Skeletal muscle tissue (tissue), 4 donors: Measurements from ENCODE around the gene PLCXD1. TPM values are rescaled to one million over a fixed set of nuclear protein-coding genes. Genes with fewer than 3 reads are reported as not detected.
"Not testable (repeated sequence)": the region's sequence is repeated elsewhere in the genome, so short reads cannot be mapped to it uniquely, and the experiment has no call there.

ENCODE experiments used
- H3K27ac ChIP-seq: one replicate; pipeline ENCODE4 v1.7.0; 2013; ENCODE audit warnings: mild to moderate bottlenecking, low read depth, low read length, inconsistent platforms
- H3K27me3 ChIP-seq, 3 donors: one replicate each; pipeline ENCODE4 v1.7.0; 2013; ENCODE audit warnings: low read length in 3 of 3; ENCODE audit not compliant: control insufficient read depth in 3 of 3, insufficient read depth in 3 of 3
- H3K36me3 ChIP-seq, 3 donors: one replicate each; pipeline ENCODE4 v1.7.0; 2013; ENCODE audit warnings: low read length in 3 of 3; ENCODE audit not compliant: control insufficient read depth in 3 of 3, insufficient read depth in 3 of 3
- H3K4me1 ChIP-seq, 3 donors: one replicate each; pipeline ENCODE4 v1.7.0; 2013; ENCODE audit warnings: low read length in 3 of 3, mild to moderate bottlenecking in 3 of 3; ENCODE audit not compliant: control insufficient read depth in 3 of 3, insufficient read depth in 3 of 3
- H3K4me3 ChIP-seq, 3 donors: one replicate each; pipeline ENCODE4 v1.7.0; 2013; ENCODE audit warnings: low read length in 3 of 3
- H3K9ac ChIP-seq, 3 donors: one replicate each; pipeline ENCODE4 v1.7.0; 2013; ENCODE audit warnings: low read length in 3 of 3, mild to moderate bottlenecking in 3 of 3, moderate library complexity in 2 of 3, low read depth in 1 of 3
- H3K9me3 ChIP-seq, 3 donors: one replicate each; pipeline ENCODE4 v1.7.0; 2013; ENCODE audit warnings: low read length in 3 of 3; ENCODE audit not compliant: control insufficient read depth in 3 of 3
- total RNA-seq: library from RNA; depleted of rRNA; stranded (reverse); fragments of >200 nt; gene quantifications from one replicate; pipeline ENCODE4 v1.2.3, GENCODE V29; 2014
- donor health status: Osteomylitis.

PLCXD1 gene
- total RNA-seq, 1 donor from 2014 or later: 5.2 TPM

GRCh38 chrX:264006-264405 lies 17.2 kb upstream of the PLCXD1 start:
- not testable (repeated sequence) for H3K27me3 ChIP-seq, H3K27ac ChIP-seq, H3K4me3 ChIP-seq, H3K36me3 ChIP-seq, H3K9ac ChIP-seq, H3K9me3 ChIP-seq, H3K4me1 ChIP-seq

DNA sequence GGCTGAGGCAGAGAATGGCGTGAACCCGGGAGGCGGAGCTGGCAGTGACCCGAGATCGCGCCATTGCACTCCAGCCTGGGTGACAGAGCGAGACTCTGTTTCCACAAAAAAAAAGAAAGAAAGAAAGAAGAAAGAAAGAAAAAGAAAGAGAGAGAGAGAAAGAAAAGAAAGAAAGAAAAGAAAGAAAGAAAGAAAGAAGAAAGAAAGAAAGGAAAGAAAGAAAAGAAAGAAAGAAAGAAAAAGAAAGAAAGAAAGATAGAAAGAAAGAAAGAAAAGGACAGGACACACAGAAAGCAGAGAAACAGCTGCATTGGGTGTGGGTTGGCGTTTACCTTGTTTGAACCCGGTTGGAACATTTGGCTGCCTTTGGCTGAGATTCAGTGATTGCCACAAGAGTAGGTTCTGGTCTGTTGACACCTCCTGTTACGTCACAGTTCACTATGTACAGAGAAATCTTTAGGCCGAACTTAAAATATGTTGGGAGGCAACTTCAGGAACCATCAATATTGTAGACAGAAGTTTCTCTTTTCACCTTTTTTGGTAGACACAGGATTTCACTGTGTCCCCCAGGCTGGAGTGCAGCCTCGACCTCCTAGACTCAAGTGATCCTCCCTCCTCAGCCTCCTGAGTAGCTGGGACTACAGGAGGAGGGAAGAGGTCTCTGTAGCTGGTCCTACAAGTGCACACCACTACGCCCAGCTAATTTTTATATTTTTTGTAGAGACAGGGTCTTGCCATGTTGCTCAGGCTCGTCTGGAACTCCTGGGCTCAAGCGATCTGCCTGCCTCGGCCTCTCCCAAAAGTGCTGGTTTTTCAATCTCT lies 16.3 kb upstream of the PLCXD1 start:
- no peaks in the 10 kb centered on the region for H3K9me3 ChIP-seq
- no peak overlapping the region for H3K4me3 ChIP-seq
- no peak overlapping the region for H3K27ac ChIP-seq
- no peak overlapping the region for H3K9ac ChIP-seq
- no peaks in the 10 kb centered on the region for H3K36me3 ChIP-seq
- H3K4me1 ChIP-seq: no peaks in the 10 kb centered on the region
- H3K27me3 ChIP-seq: no peaks in the 10 kb centered on the region

GRCh38 chrX:265502-265901 lies 15.7 kb upstream of the PLCXD1 start:
- Histone ChIP-seq H3K4me3 (no peak overlapping the region), H3K9me3 (no peaks in the 10 kb centered on the region), H3K36me3 (no peaks in the 10 kb centered on the region), H3K9ac (no peak overlapping the region), H3K27me3 (no peaks in the 10 kb centered on the region), H3K4me1 (no peaks in the 10 kb centered on the region), H3K27ac (no peak overlapping the region)

DNA sequence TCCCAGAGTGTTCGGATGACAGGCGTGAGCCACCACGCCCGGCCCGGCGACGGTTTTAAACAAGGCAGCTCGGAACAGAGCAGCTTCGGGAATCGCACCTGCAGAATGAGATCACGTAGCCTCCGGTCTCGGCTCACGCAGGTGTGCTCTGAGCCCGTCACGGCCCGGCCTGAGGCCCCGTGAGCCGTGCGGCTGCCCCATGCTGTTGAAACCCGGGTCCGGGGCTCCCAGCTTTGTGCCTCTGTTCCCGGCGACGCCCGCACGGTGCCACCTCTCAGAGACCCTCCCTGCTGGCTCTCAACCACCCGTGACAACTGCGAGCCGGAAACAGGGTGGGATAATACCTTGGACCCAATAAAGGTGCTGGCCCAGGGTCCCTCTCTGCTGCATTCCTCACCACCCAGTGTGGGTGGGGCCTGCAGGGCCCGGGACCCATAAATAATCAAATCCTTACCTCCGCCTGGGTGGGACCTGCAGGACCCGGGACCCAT lies 13.4 kb upstream of the PLCXD1 start:
- H3K4me1 ChIP-seq: no peaks in the 10 kb centered on the region

DNA sequence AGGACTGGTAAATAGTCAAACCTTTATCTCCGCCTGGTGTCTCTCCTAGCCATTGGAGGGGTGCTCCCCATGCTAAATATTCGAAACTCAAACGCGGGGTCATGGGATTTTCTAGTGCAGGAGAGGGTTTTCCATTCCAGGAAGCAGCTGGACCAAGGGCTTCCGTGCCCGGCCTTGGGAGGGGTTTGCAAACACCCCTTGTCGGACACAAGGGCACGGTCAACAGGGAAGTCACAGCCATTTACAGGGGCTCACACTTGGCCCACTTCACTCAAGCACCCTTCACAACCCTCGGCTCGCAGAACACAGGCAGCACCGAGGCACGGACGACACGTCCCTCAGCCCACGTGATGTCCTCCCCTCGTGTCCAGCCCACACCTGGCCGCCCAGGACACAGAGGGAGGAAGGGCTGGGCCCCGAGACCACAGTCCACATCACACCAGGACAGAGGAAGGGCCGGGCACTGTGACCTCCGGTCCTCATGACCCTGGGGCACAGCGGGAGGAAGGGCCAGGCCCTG lies 10.3 kb upstream of the PLCXD1 start:
- peaks cover 0 to 3% (median 0%) of the 10 kb centered on the region in 3 donors for H3K27me3 ChIP-seq
- no peaks in the 10 kb centered on the region for H3K36me3 ChIP-seq
- no peaks in the 10 kb centered on the region for H3K9me3 ChIP-seq
- H3K27ac ChIP-seq: no peak overlapping the region
- no peak overlapping the region for H3K9ac ChIP-seq
- no peak overlapping the region for H3K4me3 ChIP-seq
- H3K4me1 ChIP-seq: peaks cover 0 to 5% (median 4%) of the 10 kb centered on the region in 3 donors

More for the DNA sequence above, 13.4 kb upstream of the PLCXD1 start:
- no peaks in the 10 kb centered on the region for H3K27me3 ChIP-seq
- H3K36me3 ChIP-seq: no peaks in the 10 kb centered on the region
- H3K4me3 ChIP-seq: no peak overlapping the region
- no peak overlapping the region for H3K9ac ChIP-seq
- no peaks in the 10 kb centered on the region for H3K9me3 ChIP-seq
- H3K27ac ChIP-seq: no peak overlapping the region

- Histone ChIP-seq H3K27me3 (peaks cover 3 to 19% (median 7%) of the 10 kb centered on the region in 3 donors), H3K9ac (no peak overlapping the region), H3K27ac (no peak overlapping the region), H3K4me3 (no peak overlapping the region), H3K4me1 (peaks cover 6 to 16% (median 12%) of the 10 kb centered on the region in 3 donors), H3K9me3 (no peaks in the 10 kb centered on the region), H3K36me3 (no peaks in the 10 kb centered on the region)
Observed at GRCh38 chrX:274904-275475, 6.2 kb upstream of the PLCXD1 start.

DNA sequence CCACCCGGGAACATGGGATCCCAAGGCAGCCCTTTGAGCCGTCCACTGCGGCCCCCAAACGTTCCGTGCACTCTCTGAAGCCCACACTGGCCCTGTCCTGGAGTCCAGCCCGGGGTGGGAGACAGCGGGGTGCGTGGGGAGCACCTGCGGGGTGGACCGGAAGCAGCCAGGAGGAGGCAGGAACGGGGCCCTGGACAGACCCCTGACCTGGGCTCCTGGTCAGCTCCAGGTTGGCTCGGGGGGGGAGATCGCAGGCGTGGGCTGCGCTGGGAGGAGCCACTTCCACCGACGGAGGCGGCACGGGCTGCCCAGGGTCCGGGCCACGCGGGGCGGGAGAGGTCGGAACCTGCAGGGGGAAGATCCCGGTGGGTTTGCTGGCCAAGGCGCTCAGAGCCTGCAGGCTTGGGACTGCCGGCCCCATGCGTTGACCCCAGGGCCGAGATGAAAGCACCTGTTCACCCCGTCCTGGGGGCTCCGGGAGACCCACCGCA lies 5.7 kb upstream of the PLCXD1 start:
- peak overlapping the region; percentile 59 to 75 (median 69) for H3K4me3 ChIP-seq
- H3K27ac ChIP-seq: no peak overlapping the region
- peak overlapping the region in 1 of 3 donors; percentile 72 for H3K9ac ChIP-seq
- peaks cover 3 to 19% (median 7%) of the 10 kb centered on the region in 3 donors for H3K27me3 ChIP-seq
- no peaks in the 10 kb centered on the region for H3K9me3 ChIP-seq
- H3K36me3 ChIP-seq: no peaks in the 10 kb centered on the region
- peaks cover 6 to 16% (median 12%) of the 10 kb centered on the region in 3 donors for H3K4me1 ChIP-seq

- Histone ChIP-seq H3K27me3 (peaks cover 3 to 19% (median 7%) of the 10 kb centered on the region in 3 donors), H3K4me3 (peak overlapping the region; percentile 59 to 75 (median 69)), H3K9ac (peak overlapping the region; percentile 10 to 72 (median 23)), H3K9me3 (no peaks in the 10 kb centered on the region), H3K4me1 (peaks cover 6 to 16% (median 12%) of the 10 kb centered on the region in 3 donors), H3K27ac (no peak overlapping the region), H3K36me3 (no peaks in the 10 kb centered on the region)
Observed at GRCh38 chrX:275967-276580, 5.1 kb upstream of the PLCXD1 start.

DNA sequence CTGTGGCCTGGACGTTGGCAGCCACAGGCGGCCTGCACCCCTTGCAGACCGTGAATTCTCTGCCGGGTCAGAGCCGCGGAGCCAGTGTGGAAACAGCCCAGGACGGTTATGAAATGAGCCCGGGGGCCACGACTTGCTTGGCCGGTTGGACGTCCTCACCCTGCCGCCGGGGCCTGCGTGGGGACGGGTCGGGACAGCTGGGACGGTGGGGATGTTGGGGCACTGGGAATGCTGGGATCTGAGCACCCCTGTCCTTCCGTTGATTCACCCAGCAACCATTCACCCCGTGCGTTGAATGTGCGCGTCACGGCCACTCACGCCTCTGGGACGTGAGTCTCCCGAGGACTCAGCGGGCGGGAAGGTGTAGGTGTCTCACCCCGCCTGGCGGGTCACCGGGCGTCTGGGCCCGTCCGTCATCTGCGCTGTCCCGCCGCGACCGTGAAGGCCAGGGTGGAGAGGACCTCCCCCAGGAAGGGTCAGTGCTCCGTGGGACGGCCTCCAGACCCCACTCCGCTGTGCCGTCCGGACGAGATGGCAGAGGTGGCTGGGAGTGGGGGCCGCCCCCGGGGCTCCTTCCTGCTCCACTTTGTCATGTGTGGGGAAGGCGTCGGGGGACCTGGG lies 4.5 kb upstream of the PLCXD1 start:
- H3K4me1 ChIP-seq: peaks cover 6 to 18% (median 12%) of the 10 kb centered on the region in 3 donors
- peak overlapping the region in 2 of 3 donors; percentile 23 to 72 for H3K9ac ChIP-seq
- H3K27me3 ChIP-seq: peaks cover 3 to 19% (median 7%) of the 10 kb centered on the region in 3 donors
- peak overlapping the region; percentile 59 to 75 (median 69) for H3K4me3 ChIP-seq
- no peak overlapping the region for H3K27ac ChIP-seq
- no peaks in the 10 kb centered on the region for H3K36me3 ChIP-seq
- no peaks in the 10 kb centered on the region for H3K9me3 ChIP-seq
